ENCODE measurements around the gene BNIP5. TPM values are rescaled to one million over a fixed set of nuclear protein-coding genes. Genes with fewer than 3 reads are reported as not detected.

BNIP5 gene
- total RNA-seq, 4 donors from 2014 or later: not detected

- WGBS: 80% methylated on average over 4 of the region's 4 CpGs
- no peak for DNase-seq (ENCODE audit: extremely low spot score)
- Histone ChIP-seq H3K4me1 (peaks cover 0 to 11% (median 0%) of the 10 kb centered on the region in 4 donors), H3K27me3 (peaks cover 0 to 6% (median 0%) of the 10 kb centered on the region in 4 donors), H3K27ac (replicated peaks in 1 of 4) (no peak overlapping the region), H3K9me3 (peaks cover 0 to 4% (median 0%) of the 10 kb centered on the region in 4 donors), H3K4me3 (no peak overlapping the region), H3K36me3 (no peaks in the 10 kb centered on the region)
- intact Hi-C loops (cut with DNase I): no loop called here
- TF ChIP-seq POLR2A (IDR thresholded peaks at IDR 0.05; ENCODE audit: low read depth): no peak
- TF ChIP-seq POLR2AphosphoS5 (IDR thresholded peaks at IDR 0.05): no peak
- TF ChIP-seq CTCF (IDR thresholded peaks at IDR 0.05): no peak
- no peak for TF ChIP-seq EP300 (IDR thresholded peaks at IDR 0.05)
These were observed 23.1 kb downstream of the BNIP5 start for GRCh38 chr6:36313649-36313936.

DNA sequence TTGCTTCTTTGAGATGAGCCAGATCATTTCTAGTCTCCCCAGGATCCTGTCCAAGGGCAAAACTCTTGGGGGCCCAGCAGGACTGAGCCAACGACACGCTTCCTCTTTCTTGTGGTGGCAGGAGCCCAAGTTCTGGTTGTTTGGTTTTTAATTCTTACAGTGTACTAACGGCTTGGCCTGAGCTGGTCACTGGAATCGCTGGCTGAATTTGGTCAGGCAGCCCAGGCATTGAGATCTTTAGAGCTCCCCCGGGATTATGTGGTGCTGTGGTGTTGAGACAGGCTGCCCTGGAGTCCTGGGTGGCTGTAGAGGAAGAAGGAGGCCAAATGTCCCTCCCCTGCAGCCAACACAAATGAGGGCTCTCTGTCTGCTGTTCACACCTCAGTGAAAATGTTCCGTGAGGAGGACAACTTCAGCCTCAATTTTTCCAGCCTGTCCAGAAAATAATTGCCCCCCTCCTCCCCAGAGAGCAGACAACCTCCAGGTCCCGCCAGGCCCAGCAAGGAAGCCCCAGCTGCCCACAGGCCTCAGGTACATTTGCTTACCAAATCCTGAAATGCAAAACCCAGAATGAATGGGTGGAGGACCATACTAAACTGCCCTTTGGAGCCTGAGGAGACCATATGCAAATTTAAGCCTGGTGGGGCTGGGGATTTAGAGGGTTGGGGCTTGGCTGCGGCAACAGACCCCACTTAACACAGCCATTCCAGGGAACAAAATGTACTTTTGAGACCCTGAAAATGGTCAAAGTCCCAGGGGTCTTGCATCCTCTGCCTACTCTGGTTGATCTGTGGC, 23.6 kb downstream of the BNIP5 start:
- TF ChIP-seq CTCF (IDR thresholded peaks at IDR 0.05) (no peak), POLR2A (IDR thresholded peaks at IDR 0.05; ENCODE audit: low read depth) (no peak), EP300 (IDR thresholded peaks at IDR 0.05) (no peak), POLR2AphosphoS5 (IDR thresholded peaks at IDR 0.05) (no peak)
- intact Hi-C loops (cut with DNase I): no loop called here
- DNase-seq (ENCODE audit: extremely low spot score): no peak

DNA sequence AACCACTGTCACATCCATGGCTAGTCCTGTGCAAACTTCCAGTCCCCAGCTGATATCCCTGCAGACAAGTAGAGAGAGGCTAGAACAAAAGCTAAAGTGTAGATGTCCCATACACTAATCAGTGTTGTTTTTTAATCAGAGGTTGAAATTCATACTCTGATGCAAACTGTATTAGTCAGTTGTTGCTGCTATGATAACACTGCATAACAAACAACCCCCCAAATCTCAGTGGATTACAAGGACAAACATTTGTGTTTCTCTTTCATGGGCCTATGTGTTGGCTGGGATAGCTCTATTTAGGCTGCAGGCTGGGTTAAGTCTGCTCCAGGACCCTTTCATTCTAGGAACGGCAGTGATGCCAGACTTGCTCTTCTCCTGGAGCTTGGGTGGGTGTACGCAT, 26.8 kb downstream of the BNIP5 start:
- DNase-seq (ENCODE audit: extremely low spot score): no peak
- WGBS: 86% methylated on average over 1 of the region's 2 CpGs
- Histone ChIP-seq H3K4me1 (peaks cover 0 to 11% (median 0%) of the 10 kb centered on the region in 4 donors), H3K27ac (replicated peaks in 1 of 4) (no peak overlapping the region), H3K9me3 (peaks cover 0 to 4% (median 0%) of the 10 kb centered on the region in 4 donors), H3K27me3 (peaks cover 0 to 6% (median 0%) of the 10 kb centered on the region in 4 donors), H3K36me3 (no peaks in the 10 kb centered on the region), H3K4me3 (no peak overlapping the region)
- TF ChIP-seq POLR2A (IDR thresholded peaks at IDR 0.05; ENCODE audit: low read depth): no peak
- TF ChIP-seq POLR2AphosphoS5 (IDR thresholded peaks at IDR 0.05): no peak
- no peak for TF ChIP-seq CTCF (IDR thresholded peaks at IDR 0.05)
- no peak for TF ChIP-seq EP300 (IDR thresholded peaks at IDR 0.05)
- intact Hi-C loops (cut with DNase I): no loop called here

More for the DNA sequence above, 23.6 kb downstream of the BNIP5 start:
- Histone ChIP-seq H3K27me3 (peaks cover 0 to 6% (median 0%) of the 10 kb centered on the region in 4 donors), H3K27ac (replicated peaks in 1 of 4) (no peak overlapping the region), H3K9me3 (peaks cover 0 to 4% (median 0%) of the 10 kb centered on the region in 4 donors), H3K36me3 (no peaks in the 10 kb centered on the region), H3K4me1 (peaks cover 0 to 11% (median 0%) of the 10 kb centered on the region in 4 donors), H3K4me3 (no peak overlapping the region)
- WGBS: 42% methylated on average over 6 of the region's 8 CpGs

DNA sequence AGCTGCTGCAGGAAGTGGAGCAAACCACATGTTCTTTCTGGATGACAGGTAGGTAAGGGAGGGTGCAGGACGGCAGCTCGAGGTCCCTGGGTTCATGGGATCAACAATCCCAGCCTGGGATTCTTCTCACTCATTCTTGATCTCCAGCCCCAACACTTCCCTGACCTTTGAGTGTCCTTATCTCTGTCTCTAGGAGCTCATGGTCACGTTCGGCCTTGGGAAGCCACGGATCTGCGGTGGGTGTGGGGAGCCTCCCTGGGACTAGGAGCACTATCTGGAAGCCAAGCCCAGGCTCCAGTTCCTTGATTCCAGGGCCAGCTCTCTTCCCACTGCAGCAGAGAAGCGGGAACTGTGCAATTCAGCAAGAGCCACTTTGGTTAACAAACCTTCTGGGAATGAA, 27.5 kb downstream of the BNIP5 start:
- WGBS: 73% methylated on average over 7 of the region's 7 CpGs
- DNase-seq (ENCODE audit: extremely low spot score): no peak
- no peak overlapping the region for H3K4me3 ChIP-seq
- H3K27me3 ChIP-seq: peaks cover 0 to 6% (median 0%) of the 10 kb centered on the region in 4 donors
- TF ChIP-seq POLR2AphosphoS5 (IDR thresholded peaks at IDR 0.05) (no peak), CTCF (IDR thresholded peaks at IDR 0.05) (no peak), POLR2A (IDR thresholded peaks at IDR 0.05; ENCODE audit: low read depth) (no peak), EP300 (IDR thresholded peaks at IDR 0.05) (no peak)
- intact Hi-C loops (cut with DNase I): no loop called here
- no peak overlapping the region for H3K27ac ChIP-seq (replicated peaks in 1 of 4)
- peaks cover 0 to 11% (median 0%) of the 10 kb centered on the region in 4 donors for H3K4me1 ChIP-seq
- H3K36me3 ChIP-seq: no peaks in the 10 kb centered on the region
- peaks cover 0 to 4% (median 0%) of the 10 kb centered on the region in 4 donors for H3K9me3 ChIP-seq

Data from esophagus muscularis mucosa (tissue), 4 donors.